HG03139 (cell line): ENCODE results near the gene CCL16.
"Not testable (repeated sequence)": the region's sequence is repeated elsewhere in the genome, so short reads cannot be mapped to it uniquely, and the experiment has no call there.

Experiments used
- ATAC-seq: cut with Tn5 transposase; IDR thresholded peaks from one replicate; pipeline ENCODE4 v1.9.1; 2021; ENCODE audit not compliant: unreplicated experiment

CCL16 gene, protein sequence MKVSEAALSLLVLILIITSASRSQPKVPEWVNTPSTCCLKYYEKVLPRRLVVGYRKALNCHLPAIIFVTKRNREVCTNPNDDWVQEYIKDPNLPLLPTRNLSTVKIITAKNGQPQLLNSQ

DNA sequence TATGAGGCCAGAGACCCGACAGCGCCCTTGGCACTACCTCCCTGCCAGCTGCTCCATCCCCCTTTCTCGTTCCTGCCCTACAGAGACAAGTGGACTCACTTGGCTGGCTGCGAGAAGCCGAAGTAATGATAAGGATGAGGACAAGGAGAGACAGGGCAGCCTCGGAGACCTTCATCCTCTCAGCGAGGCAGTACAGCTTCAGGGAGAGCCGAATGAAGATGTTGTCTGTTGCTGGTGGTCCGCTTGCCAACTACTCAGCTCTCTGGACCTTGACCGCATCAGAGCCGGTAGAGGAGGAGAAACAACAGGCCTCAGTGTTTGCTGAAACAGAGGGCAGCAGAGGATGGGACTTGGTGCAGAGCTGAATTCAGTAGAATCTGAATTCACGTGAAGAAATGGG lies at the start of gene CCL16:
TSS of gene CCL16 (minus strand) at position 252 of the 400 bp plus-strand sequence. CDS start at position 175, 77 bp downstream.
- ATAC-seq, result no peak

DNA sequence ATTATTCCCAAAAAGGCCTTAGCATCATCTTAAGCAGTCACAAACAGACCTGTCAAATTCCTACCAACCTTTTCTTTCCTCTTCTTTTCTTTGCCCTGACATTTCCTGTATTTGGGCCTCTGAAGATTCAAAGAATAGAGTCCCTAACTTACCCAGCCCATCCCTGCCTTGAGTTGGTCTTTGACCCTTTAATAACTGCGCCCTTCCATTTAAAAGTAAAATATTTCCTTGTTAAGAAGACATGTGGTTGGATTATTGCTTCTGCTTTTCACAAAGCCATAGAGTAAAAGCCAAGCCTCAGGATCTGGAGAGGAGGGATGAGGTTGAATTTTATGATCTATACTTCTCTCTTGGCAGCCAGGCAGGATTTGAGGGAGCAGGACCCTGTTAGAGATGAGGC lies 49.7 kb upstream of the CCL16 start:
- ATAC-seq, result no peak

DNA sequence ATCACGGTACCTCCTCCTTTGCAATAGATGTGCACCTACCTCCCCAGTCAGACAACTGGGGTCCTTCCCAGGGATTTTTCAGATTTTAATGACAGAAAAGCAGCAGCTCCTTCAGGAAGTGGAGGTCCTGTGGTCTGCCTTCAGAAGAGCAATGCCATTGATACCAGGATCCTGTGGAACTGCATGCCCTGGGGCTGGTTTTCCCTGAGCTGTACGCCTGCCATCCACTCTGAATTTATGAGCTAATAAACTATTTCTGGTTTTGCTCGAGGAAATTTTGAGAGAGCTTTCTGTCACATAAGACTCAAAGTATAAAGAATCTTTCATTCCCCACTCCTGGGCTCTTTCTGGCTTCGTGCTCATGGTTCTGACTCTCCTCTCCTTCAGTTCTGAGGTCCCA lies 46.5 kb upstream of the CCL16 start:
- ATAC-seq, result no peak

DNA sequence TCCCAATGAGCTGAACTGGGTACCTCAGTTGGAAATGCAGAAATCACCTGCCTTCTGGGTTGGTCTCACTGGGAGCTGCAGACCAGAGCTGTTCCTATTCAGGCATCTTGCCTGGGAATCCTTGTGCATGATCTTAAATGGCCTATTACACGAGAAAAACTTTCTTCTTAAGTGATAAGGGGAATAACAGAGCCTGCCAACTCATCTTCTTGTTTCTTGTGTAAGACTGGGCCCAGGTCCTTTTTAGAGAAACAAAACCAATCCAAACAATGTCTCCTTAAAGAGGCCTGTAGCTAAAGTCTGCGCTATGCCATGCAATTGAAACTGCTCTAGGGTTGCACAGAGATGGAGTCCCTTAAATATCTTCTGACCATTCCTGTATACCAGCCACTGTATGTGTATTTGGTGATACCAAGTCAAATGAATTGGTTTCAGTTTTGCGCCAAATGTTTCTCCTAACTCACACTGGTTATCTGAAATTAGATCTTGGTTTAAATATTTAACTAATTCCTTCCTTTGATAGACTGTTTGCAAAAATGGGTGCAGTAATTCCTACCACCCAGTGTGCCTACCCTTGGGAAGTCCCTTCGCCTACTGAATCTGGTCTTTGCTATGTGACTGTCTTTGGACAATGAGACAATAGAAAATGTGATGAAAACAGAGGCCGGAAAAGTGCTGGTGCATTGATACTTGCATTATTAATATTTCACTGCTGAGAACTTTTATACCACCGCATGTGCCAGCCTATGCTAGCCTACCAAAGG lies 43.0 kb upstream of the CCL16 start:
- ATAC-seq, result no peak

DNA sequence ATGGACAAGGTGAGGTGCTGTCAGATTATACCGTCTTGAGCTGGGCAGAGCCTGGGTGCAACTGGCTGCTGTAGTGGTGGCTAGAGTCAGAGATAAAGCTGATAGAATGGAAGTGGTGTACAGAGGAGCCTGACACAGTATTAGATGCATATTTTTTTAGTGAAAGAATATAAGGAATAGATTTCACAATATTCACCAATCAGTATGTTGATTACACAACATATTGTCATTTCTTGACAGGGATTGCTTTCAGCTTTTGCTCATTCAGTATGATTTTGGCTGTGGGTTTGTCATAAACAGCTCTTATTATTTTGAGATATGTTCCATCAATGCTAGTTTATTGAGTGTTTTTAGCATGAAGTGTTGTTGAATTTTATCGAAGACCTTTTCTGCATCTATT lies 38.1 kb upstream of the CCL16 start:
- no peak for ATAC-seq

DNA sequence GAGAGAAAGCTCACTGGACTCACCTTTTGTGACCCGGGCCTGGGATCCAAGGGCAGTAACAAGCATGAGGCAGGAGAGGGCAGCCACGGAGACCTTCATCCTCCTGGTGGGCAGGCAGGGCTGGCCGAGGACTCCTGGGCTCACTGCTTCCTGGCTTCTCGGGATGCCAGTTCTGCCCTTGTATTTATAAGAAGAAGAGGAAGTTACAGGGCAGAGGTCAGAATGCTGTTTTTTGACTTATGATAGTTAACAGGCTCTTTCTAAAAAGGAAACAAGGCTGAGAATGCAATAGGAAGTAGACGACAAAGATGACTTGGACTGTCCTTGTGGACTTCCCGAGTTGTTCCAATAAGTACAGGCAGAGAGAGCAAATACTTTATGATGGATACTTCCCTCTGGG lies 36.5 kb upstream of the CCL16 start, which contains the start of gene CCL23:
TSS of gene CCL23 (minus strand) at position 174 of the 400 bp plus-strand sequence. CDS start at position 99, 75 bp downstream.
- no peak for ATAC-seq

DNA sequence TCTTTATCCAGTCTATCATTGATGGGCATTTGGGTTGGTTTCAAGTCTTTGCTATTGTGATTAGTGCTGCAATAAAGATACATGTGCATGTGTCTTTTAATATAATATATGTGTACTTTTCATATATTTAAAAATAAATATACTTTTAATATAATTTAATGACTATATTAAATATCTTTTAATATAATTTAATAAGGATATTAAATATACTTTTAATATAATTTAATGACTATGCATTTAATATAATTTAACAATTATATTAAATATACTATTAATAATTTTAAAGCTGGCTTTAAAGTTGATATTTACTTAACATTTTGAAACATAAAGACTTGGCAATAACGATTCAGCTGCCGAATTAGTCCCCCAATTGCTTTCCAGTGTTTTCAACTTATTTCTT lies 35.3 kb upstream of the CCL16 start:
- no peak for ATAC-seq

DNA sequence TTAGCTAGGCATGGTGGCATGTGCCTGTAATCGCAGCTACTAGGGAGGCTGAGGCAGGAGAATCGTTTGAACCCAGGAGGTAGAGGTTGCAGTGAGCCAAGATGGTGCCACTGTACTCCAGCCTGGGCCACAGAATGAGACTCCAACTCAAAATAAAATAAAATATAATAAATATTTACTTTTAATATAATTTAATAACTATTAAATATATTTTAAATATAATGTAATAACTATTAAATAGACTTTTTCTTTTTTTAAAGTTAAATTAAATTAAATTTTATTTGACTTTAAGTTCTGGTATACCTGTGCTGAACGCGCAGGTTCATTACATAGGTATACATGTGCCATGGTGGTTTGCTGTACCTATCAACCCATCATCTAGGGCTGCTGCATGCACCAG lies 34.6 kb upstream of the CCL16 start:
- not testable (repeated sequence) for ATAC-seq

DNA sequence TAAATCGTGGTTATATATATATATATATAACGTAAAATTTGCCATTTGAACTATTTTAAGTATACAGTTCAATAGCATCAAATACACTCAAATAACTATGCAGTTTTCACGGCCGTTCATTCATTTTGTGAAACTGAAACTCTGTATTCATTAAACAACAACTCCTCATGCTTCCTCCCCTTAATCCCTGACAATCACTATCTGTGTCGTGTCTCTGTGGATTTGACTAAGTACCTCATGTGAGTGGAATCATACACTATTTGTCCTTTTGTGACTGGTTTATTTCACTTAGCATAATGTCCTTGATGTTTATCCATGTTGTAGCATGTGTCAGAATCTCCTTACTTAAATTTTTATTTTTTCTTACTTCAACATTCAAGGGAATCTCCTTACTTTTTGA lies 33.6 kb upstream of the CCL16 start:
- ATAC-seq, result no peak

DNA sequence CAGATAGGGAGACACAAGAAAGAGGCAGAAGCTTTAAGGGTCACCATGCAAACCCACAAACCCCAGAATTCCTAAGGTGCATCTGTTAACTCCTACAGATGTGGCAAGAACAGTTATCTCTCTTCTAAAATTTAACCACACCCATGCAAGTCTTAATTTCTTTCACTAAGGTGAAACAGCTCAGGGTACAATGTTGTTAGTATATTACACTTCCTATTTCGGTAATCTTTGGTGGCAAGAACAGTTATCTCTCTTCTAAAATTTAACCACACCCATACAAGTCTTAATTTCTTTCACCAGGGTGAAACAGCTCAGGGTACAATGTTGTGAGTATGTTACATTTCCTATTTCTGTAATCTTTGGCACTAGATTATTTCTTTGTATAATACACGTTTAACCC lies 29.9 kb upstream of the CCL16 start:
- no peak for ATAC-seq

DNA sequence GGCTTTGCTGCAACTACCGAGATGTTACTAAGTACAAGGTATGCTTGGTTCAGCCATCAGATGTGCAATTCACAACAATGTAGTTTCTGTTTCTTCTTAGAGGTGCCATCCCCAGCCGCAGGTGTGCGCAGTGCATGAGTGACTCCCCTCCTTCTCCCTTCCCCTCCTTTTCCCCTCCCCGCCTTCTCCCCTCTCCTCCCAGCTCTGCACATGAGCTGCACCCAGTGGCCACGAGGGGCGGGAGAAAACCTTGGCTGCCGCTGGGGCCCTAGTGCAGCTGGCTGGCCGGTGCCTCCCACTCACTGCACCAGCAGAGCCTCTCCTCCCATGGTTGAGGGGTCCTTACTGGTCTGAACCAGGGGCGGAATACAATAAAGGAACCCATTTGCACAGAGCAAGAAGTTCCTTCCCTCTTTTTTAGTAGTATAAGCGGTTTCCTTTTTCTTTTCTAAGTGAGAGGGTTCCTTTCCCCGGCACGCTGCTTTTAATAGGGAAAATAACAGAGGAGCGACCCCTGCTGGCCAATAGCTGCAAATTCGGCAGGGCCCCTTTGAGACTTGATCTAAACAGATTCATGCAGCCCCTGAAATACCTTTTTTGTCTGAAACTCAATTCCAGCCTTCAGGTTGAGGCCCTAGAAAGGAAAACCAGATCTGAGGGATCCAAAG lies 27.8 kb upstream of the CCL16 start:
- no peak for ATAC-seq

DNA sequence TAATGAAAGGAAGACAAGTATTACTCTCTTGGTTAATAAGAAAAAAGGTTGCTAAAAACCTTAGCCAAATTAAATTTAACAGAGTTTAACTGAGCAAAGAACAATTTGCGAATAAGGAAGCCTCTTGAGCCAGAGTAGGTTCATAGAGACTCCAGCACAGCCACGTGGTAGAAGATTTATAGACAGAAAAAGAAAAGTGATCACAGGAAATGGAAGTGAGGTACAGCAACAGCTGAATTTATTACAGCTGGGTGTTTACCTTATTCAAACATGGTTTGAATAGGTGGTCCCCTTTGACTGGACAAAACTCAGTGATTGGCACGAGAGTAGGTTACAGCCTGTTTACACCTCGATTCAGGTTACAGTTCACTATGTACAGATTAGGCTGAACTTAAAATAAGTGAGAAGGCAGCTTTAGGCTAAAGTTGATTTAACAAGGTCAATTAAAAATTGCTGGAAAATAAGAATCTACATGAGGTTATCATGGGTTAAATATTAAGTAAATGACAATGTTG lies 23.4 kb upstream of the CCL16 start:
- ATAC-seq, result no peak

DNA sequence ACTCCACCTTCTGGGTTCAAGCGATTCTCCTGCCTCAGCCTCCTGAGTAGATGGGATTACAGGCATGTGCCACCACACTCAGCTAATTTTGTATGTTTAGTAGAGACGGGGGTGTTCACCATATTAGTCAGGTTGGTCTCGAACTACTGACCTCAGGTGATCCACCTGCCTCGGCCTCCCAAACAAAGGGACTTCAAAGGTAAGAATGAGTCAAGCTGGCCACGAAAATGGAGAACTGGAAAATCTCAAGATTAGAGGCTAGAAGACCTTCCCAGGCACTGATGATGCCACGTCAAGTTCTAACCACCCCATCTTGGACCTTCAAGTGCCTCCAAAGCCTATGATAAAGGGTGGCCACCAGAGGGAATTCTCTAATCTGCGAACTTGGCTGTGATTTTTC lies 21.3 kb upstream of the CCL16 start:
- ATAC-seq, result no peak

DNA sequence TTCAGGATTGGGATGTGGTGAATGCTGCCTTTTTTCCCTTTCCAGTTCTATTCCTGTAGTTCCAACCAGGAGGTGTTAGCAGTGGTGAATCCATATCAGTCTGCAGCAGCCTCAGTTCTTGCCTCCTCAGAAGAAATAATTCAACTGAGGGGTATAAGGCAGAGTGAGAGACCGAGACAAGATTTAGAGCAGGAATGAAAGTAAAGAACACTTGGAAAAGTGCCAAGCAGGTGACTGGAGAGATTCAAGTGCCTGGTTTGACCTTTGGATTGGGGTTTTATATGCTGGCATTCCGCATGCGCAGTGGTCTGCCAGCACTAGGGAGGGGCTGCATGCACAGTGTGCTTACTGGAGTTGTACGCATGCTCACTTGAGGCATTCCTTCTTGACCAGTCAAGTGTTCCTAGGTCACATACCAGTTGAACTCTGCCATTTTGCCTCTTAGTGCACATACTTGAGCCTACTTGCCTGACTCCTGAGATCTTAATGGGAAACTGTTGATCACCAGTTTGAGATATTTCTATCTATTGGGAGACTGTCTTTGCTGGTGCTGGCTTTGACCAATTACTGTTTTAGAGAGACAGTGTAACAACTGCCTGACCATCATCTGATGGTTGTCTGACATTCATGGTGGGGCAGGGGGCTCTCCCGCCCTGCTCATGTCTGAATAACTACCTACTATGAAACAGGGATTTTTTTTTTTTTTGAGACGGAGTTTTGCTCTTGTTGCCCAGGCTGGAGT lies 20.7 kb upstream of the CCL16 start:
- no peak for ATAC-seq

DNA sequence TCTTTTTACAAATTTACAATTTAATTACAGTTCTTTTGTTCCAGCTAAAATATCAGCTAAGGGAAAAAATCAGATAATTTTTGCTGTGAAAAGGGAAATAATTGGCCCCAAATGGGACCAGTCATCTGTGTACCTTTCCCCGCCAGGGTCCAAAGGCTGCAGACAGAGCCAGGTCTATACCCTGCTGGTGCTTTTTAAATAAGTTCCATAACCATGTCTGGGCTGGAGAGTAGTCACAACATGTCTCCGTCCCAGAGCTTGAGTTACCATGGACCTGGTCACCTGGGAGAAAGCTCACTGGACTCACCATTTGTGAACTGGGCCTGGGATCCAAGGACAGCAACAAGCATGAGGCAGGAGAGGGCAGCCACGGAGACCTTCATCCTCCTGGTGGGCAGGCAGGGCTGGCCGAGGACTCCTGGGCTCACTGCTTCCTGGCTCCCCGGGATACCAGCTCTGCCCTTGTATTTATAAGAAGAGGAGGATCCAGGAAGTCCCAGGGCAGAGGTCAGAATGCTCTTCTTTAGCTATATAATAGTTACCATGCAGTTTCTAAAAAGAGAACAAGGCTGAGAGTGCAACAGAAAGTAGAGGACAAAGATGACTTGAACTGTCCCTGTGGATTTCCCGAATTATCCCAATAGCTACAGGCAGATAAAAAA lies 19.9 kb upstream of the CCL16 start, which contains the start of gene CCL15:
TSS of gene CCL15 (minus strand) at position 444 of the 662 bp plus-strand sequence. CDS start at position 383, 61 bp downstream.
- ATAC-seq, result no peak

DNA sequence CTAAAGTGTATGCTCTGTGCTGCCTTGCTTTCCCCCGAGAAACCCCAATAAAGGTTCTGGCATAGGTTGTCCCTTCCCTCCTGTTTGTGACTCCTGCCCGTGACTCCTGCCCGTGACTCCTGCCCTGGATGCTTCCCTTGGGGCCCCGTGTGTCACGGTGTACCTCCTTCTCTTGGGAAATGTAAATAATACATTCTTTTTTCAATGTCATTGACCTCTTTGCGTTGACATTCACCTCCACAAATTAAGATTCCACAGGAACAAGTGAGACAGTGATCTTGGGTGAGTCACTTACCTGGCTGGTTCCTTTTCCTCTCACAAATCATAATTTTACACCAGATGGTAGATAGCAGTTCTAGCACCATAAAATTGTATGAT lies 19.4 kb upstream of the CCL16 start:
- ATAC-seq, result no peak

DNA sequence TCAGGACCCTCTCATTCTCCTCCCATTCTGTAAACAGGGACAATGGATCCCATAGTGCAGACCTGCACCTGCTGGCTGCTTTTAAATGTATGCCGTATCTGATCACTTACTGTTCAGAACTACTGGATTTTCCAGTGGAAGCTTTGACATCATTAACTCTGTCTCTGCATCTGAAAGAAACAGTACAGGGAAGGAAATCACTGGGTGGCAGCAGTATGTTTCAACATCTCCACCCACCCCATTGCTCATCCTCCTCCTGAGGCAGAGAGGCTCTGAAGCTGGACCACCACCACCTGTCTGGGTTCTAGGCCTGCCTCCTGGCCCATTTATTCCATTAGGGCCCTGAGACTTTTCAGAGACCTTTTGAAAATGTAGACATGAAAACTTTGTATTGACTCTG lies 17.5 kb upstream of the CCL16 start:
- ATAC-seq, result no peak

DNA sequence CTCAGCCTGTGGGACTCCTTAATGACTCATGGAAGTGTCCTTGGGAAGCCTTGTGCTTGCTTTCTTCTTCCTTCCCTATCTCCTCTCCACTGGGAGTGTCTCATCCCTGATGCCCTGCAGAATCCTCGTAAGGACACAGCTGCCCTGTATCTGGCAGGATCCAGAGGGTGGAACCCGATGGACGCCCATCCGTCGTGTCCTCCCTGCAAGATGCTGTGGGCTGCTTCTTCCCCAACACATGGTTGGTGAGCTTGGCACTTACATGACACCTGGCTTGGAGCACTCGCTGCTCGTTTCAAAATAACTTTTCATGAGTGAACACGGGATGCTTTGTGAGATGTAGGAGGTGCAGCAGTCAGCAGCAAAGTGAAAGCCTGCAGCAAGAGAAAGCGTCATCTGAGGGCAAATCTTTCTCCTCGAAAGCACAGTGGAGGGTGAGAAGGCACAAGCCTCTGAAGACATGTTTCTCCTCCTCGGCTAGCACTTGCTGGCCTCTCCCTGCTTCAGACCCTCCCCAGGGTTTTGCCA lies 16.8 kb upstream of the CCL16 start:
- ATAC-seq, result no peak

DNA sequence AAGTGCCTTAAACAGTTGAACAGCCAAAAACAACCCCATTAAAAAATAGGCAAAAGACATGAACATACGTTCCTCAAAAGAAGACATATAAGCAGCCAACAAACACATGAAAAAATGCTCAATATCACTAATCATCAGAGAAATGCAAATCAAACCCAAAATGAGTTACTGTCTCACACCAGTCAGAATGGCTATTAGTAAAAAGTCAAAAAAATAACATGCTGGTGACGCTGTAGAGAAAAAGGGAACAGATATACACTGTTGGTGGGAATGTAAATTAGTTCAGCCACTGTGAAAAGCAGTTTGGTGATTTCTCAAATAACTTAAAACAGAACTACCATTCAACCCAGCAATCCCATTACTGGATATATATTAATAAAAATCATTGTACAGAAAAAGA lies 14.0 kb upstream of the CCL16 start:
- not testable (repeated sequence) for ATAC-seq

DNA sequence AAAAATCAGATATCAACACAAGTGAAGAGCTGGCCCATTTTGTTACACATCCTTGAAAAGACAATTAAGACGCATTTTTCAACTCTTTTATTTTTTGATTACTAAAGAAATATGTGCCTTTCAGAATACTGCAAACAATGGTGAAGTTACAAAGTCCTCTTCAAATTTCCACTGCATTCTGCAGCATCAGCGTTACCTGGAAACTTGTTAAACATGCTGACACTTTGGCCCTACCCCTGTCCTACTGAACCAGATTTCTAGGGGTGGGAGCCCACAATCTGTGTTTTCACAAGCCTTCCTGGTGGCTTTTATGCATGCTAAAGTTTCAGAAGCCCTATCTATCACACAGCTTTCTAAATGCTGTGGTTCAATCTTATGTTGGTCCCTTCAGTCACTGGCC lies 9.8 kb upstream of the CCL16 start:
- ATAC-seq, result no peak

DNA sequence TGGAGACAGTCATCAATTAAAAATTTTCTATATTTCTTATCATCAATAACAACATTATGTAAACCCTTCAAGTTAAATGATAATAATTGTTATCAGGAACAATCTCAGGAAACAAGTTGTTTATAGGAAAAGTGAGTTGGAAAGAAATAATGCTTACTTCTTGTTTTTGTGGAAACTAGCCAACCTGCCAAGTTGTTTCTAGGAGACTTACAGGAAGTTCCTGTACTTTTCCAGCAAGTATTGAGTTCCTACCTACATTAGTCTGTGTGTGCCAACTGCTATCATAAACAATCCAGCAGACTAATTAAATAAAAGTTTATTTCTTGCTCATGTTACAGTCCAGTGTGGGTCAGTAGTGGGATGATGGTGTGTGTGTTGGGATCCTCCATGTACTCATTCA lies 6.9 kb upstream of the CCL16 start:
- ATAC-seq, result no peak
